Activated T-helper 2 cell treated with anti-CD3 and anti-CD28 coated beads, Interferon-gamma antibody, Interleukin-2, Interleukin-4, amounts not matched to agents 10 μg/mL and 5 μg/mL and 100 μg/mL, durations not matched to agents 14 hours and 24 hours and 36 hours (primary cell): ENCODE data around the gene RAB15. TPM values are rescaled to one million over a fixed set of nuclear protein-coding genes. Genes with fewer than 3 reads are reported as not detected.

ENCODE experiments used
- DNase-seq: peaks from one replicate; pipeline ENCODE4 v3.0.0; 2021; ENCODE audit warnings: low spot score
- H3K27ac Mint-ChIP-seq: one replicate; pipeline ENCODE4 v1.8.0; 2021; ENCODE audit warnings: mixed read lengths
- H3K27me3 Mint-ChIP-seq: one replicate; pipeline ENCODE4 v1.8.0; 2021; ENCODE audit warnings: low read depth, mixed read lengths
- H3K36me3 Mint-ChIP-seq: one replicate; pipeline ENCODE4 v1.8.0; 2021; ENCODE audit warnings: low read depth, mixed read lengths
- H3K4me1 Mint-ChIP-seq: one replicate; pipeline ENCODE4 v1.8.0; 2021; ENCODE audit warnings: low read depth, mixed read lengths
- H3K4me3 Mint-ChIP-seq: one replicate; pipeline ENCODE4 v1.8.0; 2021; ENCODE audit warnings: low read depth, mild to moderate bottlenecking, moderate library complexity, mixed read lengths
- H3K9me3 Mint-ChIP-seq: one replicate; pipeline ENCODE4 v1.8.0; 2021; ENCODE audit warnings: mixed read lengths
- intact Hi-C: fragments of 100-400 bp; cut with micrococcal nuclease; formaldehyde crosslinking; loops from one replicate; pipeline ENCODE4 v1.15.1; 2023
- total RNA-seq: library from RNA; stranded (reverse); gene quantifications from 2 replicates; pipeline ENCODE4 v1.2.3, GENCODE V29; 2022

The RAB15 gene
- total RNA-seq, 1 donor from 2014 or later, result 4.7 TPM

GRCh38 chr14:64963611-64964010 lies 8.5 kb downstream of the RAB15 start:
- no peaks in the 10 kb centered on the region for H3K27me3 Mint-ChIP-seq
- H3K27ac Mint-ChIP-seq, result no peak overlapping the region
- DNase-seq, result no peak
- no peaks in the 10 kb centered on the region for H3K36me3 Mint-ChIP-seq
- intact Hi-C loops, result no loop called here
- no peaks in the 10 kb centered on the region for H3K4me1 Mint-ChIP-seq
- H3K9me3 Mint-ChIP-seq, result no peaks in the 10 kb centered on the region
- H3K4me3 Mint-ChIP-seq, result no peak overlapping the region

- H3K4me3 Mint-ChIP-seq, result no peak overlapping the region
- intact Hi-C loops, result no loop called here
- no peak overlapping the region for H3K27ac Mint-ChIP-seq
- no peaks in the 10 kb centered on the region for H3K36me3 Mint-ChIP-seq
- H3K4me1 Mint-ChIP-seq, result no peaks in the 10 kb centered on the region
- no peaks in the 10 kb centered on the region for H3K9me3 Mint-ChIP-seq
- H3K27me3 Mint-ChIP-seq, result no peaks in the 10 kb centered on the region
- DNase-seq, result no peak
These were observed 11.3 kb downstream of the RAB15 start for GRCh38 chr14:64960762-64961276.

- H3K36me3 Mint-ChIP-seq, result no peaks in the 10 kb centered on the region
- no peak overlapping the region for H3K27ac Mint-ChIP-seq
These were observed 13.4 kb downstream of the RAB15 start for GRCh38 chr14:64958743-64959142.

GRCh38 chr14:64958201-64958600 lies 13.9 kb downstream of the RAB15 start:
- Mint-ChIP-seq H3K27me3 (no peaks in the 10 kb centered on the region), H3K9me3 (no peaks in the 10 kb centered on the region), H3K4me1 (no peaks in the 10 kb centered on the region), H3K4me3 (no peak overlapping the region), H3K27ac (no peak overlapping the region), H3K36me3 (no peaks in the 10 kb centered on the region)
- no peak for DNase-seq
- intact Hi-C loops, result no loop called here

More at GRCh38 chr14:64958743-64959142, 13.4 kb downstream of the RAB15 start:
- Mint-ChIP-seq H3K4me1 (no peaks in the 10 kb centered on the region), H3K4me3 (no peak overlapping the region), H3K27me3 (no peaks in the 10 kb centered on the region), H3K9me3 (no peaks in the 10 kb centered on the region)
- intact Hi-C loops, result no loop called here
- DNase-seq, result no peak

GRCh38 chr14:64956697-64957406 lies 15.3 kb downstream of the RAB15 start:
- H3K27ac Mint-ChIP-seq, result no peak overlapping the region
- H3K4me3 Mint-ChIP-seq, result no peak overlapping the region
- DNase-seq, result no peak
- H3K36me3 Mint-ChIP-seq, result no peaks in the 10 kb centered on the region
- intact Hi-C loops, result no loop called here
- H3K9me3 Mint-ChIP-seq, result no peaks in the 10 kb centered on the region
- H3K4me1 Mint-ChIP-seq, result peaks cover 3% of the 10 kb centered on the region
- H3K27me3 Mint-ChIP-seq, result no peaks in the 10 kb centered on the region

GRCh38 chr14:64955297-64955696 lies 16.8 kb downstream of the RAB15 start:
- Mint-ChIP-seq H3K9me3 (no peaks in the 10 kb centered on the region), H3K27me3 (no peaks in the 10 kb centered on the region), H3K36me3 (no peaks in the 10 kb centered on the region), H3K4me1 (peaks cover 3% of the 10 kb centered on the region), H3K27ac (no peak overlapping the region), H3K4me3 (no peak overlapping the region)
- no peak for DNase-seq
- intact Hi-C loops, result no loop called here

GRCh38 chr14:64954491-64955240 lies 17.5 kb downstream of the RAB15 start:
- Mint-ChIP-seq H3K36me3 (no peaks in the 10 kb centered on the region), H3K4me1 (peaks cover 3% of the 10 kb centered on the region), H3K9me3 (no peaks in the 10 kb centered on the region), H3K27ac (no peak overlapping the region), H3K4me3 (no peak overlapping the region), H3K27me3 (no peaks in the 10 kb centered on the region)
- no peak for DNase-seq
- intact Hi-C loops, result no loop called here

GRCh38 chr14:64953661-64954060 lies 18.5 kb downstream of the RAB15 start:
- intact Hi-C loops, result no loop called here
- peaks cover 3% of the 10 kb centered on the region for H3K4me1 Mint-ChIP-seq
- no peak for DNase-seq
- no peaks in the 10 kb centered on the region for H3K27me3 Mint-ChIP-seq
- H3K4me3 Mint-ChIP-seq, result no peak overlapping the region
- no peaks in the 10 kb centered on the region for H3K9me3 Mint-ChIP-seq
- no peaks in the 10 kb centered on the region for H3K36me3 Mint-ChIP-seq
- no peak overlapping the region for H3K27ac Mint-ChIP-seq

GRCh38 chr14:64953310-64953654 lies 18.9 kb downstream of the RAB15 start:
- Mint-ChIP-seq H3K27me3 (no peaks in the 10 kb centered on the region), H3K36me3 (no peaks in the 10 kb centered on the region), H3K4me3 (no peak overlapping the region), H3K9me3 (no peaks in the 10 kb centered on the region), H3K27ac (no peak overlapping the region), H3K4me1 (peaks cover 3% of the 10 kb centered on the region)
- no peak for DNase-seq
- intact Hi-C loops, result no loop called here

- H3K4me1 Mint-ChIP-seq, result peaks cover 3% of the 10 kb centered on the region
- no peak overlapping the region for H3K27ac Mint-ChIP-seq
- H3K27me3 Mint-ChIP-seq, result no peaks in the 10 kb centered on the region
- no peak overlapping the region for H3K4me3 Mint-ChIP-seq
- H3K36me3 Mint-ChIP-seq, result no peaks in the 10 kb centered on the region
- DNase-seq, result no peak
- no peaks in the 10 kb centered on the region for H3K9me3 Mint-ChIP-seq
- intact Hi-C loops, result no loop called here
These were observed 19.4 kb downstream of the RAB15 start for GRCh38 chr14:64952598-64953309.

GRCh38 chr14:64951724-64952123 lies 20.4 kb downstream of the RAB15 start:
- no peaks in the 10 kb centered on the region for H3K36me3 Mint-ChIP-seq
- peaks cover 3% of the 10 kb centered on the region for H3K4me1 Mint-ChIP-seq
- no peaks in the 10 kb centered on the region for H3K27me3 Mint-ChIP-seq
- no peak overlapping the region for H3K4me3 Mint-ChIP-seq
- no peak for DNase-seq
- intact Hi-C loops, result no loop called here
- H3K9me3 Mint-ChIP-seq, result no peaks in the 10 kb centered on the region
- no peak overlapping the region for H3K27ac Mint-ChIP-seq

GRCh38 chr14:64951291-64951690 lies 20.8 kb downstream of the RAB15 start:
- intact Hi-C loops, result no loop called here
- H3K27ac Mint-ChIP-seq, result no peak overlapping the region
- no peaks in the 10 kb centered on the region for H3K9me3 Mint-ChIP-seq

GRCh38 chr14:64950889-64951288 lies 21.2 kb downstream of the RAB15 start:
- intact Hi-C loops, result no loop called here
- Mint-ChIP-seq H3K27ac (no peak overlapping the region), H3K4me1 (peaks cover 4% of the 10 kb centered on the region), H3K27me3 (no peaks in the 10 kb centered on the region), H3K4me3 (no peak overlapping the region), H3K36me3 (peaks cover 5% of the 10 kb centered on the region), H3K9me3 (no peaks in the 10 kb centered on the region)
- DNase-seq, result no peak

More at GRCh38 chr14:64951291-64951690, 20.8 kb downstream of the RAB15 start:
- Mint-ChIP-seq H3K27me3 (no peaks in the 10 kb centered on the region), H3K4me1 (peaks cover 4% of the 10 kb centered on the region), H3K4me3 (no peak overlapping the region), H3K36me3 (peaks cover 3% of the 10 kb centered on the region)
- no peak for DNase-seq
